Astrocyte of the cerebellum (primary cell): ENCODE measurements around the gene PDZRN3.

ENCODE experiments used
- DNase-seq: peaks from one replicate; pipeline ENCODE4 v3.0.0-alpha.2; 2011; ENCODE audit warnings: low read depth
- H3K4me3 ChIP-seq: 2 replicates; pipeline ENCODE4 v1.5.1; 2011; ENCODE audit warnings: mild to moderate bottlenecking, low read depth, low read length, moderate library complexity
- in situ Hi-C: cut with HindIII; loops from 2 replicates; pipeline ENCODE4 v1.10.0; 2017; ENCODE audit warnings: low sequenced_read_pairs
- TF ChIP-seq, protein P1 (sequence below): IDR thresholded peaks from 2 replicates; pipeline ENCODE4 v1.5.1; 2012; ENCODE audit warnings: low read length, low read depth, moderate library complexity, mild to moderate bottlenecking; ENCODE audit errors: missing control alignments

PDZRN3 gene

DNA sequence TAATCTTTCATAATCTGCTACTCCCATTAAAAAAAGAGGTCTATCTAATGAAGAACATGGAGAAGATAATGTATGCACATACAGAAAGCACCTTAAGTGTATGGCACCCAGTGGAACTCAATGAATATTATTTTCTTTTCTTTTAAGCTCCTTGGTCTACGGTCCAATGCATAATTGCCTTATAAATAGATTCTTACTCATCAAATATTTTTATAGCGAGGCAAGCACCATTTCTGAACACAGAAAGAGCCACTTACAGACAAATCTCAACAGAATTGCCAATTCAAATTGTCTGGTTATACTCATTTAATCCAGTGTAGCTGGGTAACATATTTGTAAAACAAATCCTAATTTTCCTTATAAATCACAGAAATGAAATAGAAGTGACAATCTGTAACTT lies 6.3 kb downstream of the PDZRN3 start:
- no peak for DNase-seq
- H3K4me3 ChIP-seq = no peak overlapping the region
- in situ Hi-C loops = loop anchor here (25.0 kb wide), 1 partner anchor 106 kb away; no protein-coding TSS in a partner anchor
- TF ChIP-seq, protein P1, sequence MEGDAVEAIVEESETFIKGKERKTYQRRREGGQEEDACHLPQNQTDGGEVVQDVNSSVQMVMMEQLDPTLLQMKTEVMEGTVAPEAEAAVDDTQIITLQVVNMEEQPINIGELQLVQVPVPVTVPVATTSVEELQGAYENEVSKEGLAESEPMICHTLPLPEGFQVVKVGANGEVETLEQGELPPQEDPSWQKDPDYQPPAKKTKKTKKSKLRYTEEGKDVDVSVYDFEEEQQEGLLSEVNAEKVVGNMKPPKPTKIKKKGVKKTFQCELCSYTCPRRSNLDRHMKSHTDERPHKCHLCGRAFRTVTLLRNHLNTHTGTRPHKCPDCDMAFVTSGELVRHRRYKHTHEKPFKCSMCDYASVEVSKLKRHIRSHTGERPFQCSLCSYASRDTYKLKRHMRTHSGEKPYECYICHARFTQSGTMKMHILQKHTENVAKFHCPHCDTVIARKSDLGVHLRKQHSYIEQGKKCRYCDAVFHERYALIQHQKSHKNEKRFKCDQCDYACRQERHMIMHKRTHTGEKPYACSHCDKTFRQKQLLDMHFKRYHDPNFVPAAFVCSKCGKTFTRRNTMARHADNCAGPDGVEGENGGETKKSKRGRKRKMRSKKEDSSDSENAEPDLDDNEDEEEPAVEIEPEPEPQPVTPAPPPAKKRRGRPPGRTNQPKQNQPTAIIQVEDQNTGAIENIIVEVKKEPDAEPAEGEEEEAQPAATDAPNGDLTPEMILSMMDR = no peak

DNA sequence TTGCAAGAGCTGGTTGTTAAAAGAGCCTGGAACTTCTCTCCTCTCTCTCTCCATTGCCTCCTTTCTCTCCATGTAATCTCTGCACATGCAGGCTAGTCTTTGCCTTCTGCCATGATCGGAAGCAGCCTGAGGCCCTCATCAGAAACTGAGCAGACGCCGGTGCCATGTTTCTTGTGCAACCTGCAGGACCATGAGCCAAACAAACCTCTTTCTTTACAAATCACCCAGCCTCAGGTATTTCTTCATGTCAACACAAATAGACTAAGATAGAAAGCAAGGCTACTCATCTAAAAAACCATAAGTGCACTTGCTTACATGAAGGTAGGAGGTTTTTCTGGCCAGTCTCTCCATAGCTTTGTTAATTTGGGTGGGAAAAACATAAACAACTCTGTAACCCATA lies 8.7 kb downstream of the PDZRN3 start:
- in situ Hi-C loops = loop anchor here (25.0 kb wide), 1 partner anchor 104 kb away; no protein-coding TSS in a partner anchor
- H3K4me3 ChIP-seq = no peak overlapping the region

DNA sequence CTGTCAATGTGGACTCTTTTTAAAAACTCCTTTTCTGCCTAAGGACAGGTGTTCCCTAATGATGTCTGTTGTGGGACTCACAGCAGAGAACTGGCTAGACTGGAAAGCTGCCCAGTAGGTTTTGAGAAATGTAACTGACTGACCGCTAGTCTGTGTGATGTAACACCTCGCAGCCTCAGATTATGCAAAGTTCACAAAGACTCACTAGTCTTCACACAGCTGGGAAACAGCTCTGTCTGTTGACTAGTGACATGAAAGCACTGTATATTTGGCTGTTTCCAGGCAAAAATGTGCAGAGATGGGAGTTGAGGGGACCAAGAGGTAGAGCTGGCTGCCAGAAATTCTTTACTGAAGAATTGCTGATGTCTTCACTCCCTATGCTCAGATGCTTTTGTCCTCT lies 10.3 kb downstream of the PDZRN3 start:
- H3K4me3 ChIP-seq = no peak overlapping the region
- DNase-seq = peak; percentile 83
- TF ChIP-seq, protein P1 = no peak
- in situ Hi-C loops = loop anchor here (25.0 kb wide), 1 partner anchor 102 kb away; no protein-coding TSS in a partner anchor

More for the DNA sequence above, 8.7 kb downstream of the PDZRN3 start:
- TF ChIP-seq, protein P1 = no peak
- no peak for DNase-seq

DNA sequence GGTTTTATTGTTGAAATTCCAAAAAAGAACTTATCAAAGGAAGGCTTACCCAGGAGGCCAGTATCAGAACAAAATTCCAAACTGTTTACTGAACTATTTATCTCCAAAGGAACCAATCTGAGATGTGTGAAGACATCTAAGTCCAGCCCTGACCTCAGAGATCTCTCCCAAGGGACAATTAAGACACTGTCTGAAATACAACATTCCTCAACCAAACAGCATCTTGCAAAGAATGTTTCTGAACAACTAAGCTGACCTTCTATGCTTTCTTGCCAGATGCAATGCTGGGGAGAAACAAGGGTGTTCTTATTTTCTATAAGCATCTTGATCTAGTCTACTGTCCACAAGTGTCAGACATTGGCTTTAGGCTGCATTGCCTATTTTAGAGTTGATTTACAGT lies 13.6 kb downstream of the PDZRN3 start:
- DNase-seq = no peak
- TF ChIP-seq, protein P1 = no peak
- in situ Hi-C loops = loop anchor here (25.0 kb wide), 1 partner anchor 99 kb away; no protein-coding TSS in a partner anchor
- no peak overlapping the region for H3K4me3 ChIP-seq

DNA sequence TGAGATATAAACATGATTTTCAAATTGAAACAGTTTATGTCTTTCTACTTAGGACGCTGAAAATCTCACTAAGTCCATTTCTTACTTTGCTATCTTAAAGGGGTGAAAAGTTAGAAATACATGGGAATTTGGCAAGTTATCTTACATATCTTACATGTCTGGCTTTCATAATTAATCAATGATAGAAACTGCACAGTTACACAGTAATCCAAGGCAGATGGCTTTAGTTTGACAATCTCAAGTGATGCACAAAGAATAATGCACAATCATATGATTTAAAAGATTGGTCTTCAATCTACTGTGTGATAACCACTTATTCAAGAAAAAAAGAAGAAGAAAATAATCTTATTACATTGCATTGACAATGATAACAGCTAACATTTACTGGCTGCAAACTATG lies 14.2 kb downstream of the PDZRN3 start:
- TF ChIP-seq, protein P1 = no peak
- DNase-seq = no peak
- in situ Hi-C loops = loop anchor here (25.0 kb wide), 1 partner anchor 98 kb away; no protein-coding TSS in a partner anchor
- H3K4me3 ChIP-seq = no peak overlapping the region

DNA sequence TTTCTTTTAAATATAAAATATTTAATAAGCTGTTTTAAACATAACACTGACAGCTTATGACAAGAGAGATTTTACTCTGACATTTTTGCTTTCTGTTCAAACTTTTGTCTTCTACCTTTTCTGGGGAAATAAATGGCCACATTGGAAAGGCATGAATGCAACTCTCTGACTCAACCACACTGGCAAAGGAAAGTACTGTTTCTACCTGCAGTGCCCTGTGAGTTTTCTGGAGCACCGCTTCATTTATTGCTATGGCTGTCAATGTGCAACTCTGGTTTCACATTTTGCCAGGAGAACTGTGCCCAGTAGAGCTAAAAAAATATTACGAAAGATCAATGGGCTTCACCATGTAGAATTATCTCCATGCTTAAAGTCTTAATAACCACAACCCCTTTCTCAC lies 15.1 kb downstream of the PDZRN3 start:
- TF ChIP-seq, protein P1 = no peak
- in situ Hi-C loops = loop anchor here (25.0 kb wide), 1 partner anchor 97 kb away; no protein-coding TSS in a partner anchor
- DNase-seq = no peak
- no peak overlapping the region for H3K4me3 ChIP-seq

DNA sequence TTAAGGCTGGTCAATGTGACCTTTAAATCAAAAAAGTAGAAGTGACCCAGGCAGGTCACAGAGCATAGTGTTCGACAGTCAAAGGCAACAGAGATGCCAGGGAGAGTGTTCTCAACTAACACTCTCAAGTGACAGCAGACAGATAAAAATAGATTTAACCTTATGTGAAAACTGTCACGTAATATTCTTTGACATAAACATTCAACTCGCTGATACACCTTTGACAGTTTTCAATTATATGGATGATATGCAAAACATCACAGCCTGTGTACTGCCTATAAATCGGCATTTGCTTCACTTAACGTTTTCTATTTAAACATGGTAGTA lies 15.5 kb downstream of the PDZRN3 start:
- in situ Hi-C loops = loop anchor here (25.0 kb wide), 1 partner anchor 97 kb away; no protein-coding TSS in a partner anchor
- no peak for DNase-seq

More for the DNA sequence above, 15.5 kb downstream of the PDZRN3 start:
- no peak overlapping the region for H3K4me3 ChIP-seq
- TF ChIP-seq, protein P1 = no peak
